GM12873 (cell line): ENCODE results near the gene CDC42BPA.

Source experiments
- CTCF ChIP-seq: IDR thresholded peaks from 2 replicates; pipeline ENCODE4 v1.5.1; 2012; ENCODE audit warnings: low read depth, mild to moderate bottlenecking, moderate library complexity, low read length, control low read depth; ENCODE audit not compliant: insufficient read depth; ENCODE audit errors: missing control alignments

CDC42BPA gene

GRCh38 chr1:227328405-227329019 is 10.2 kb upstream of the CDC42BPA start:
- no peak for TF ChIP-seq CTCF

DNA sequence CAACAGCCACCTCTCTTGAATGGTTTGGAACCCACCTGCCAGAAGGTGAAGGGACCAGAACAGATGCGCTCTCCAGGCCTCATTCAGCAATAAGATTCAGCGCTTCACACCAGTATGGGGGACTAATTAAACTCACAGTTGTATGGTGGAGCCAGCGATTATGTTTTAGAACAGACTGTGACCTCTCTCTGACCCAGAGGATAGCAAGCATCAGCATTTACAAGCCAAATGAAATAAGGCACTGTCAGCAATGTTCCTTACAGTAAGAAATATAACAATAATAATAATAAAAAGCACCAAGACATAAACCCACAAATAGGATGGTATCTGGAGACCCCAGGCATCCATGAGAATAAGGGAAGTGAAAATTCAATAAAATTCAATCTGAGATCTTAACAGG is 6.9 kb upstream of the CDC42BPA start:
- no peak for TF ChIP-seq CTCF

- TF ChIP-seq CTCF: no peak
Observed at GRCh38 chr1:227323967-227324268, 5.6 kb upstream of the CDC42BPA start.

- no peak for TF ChIP-seq CTCF
Observed at GRCh38 chr1:227323171-227323966, 5.1 kb upstream of the CDC42BPA start.

DNA sequence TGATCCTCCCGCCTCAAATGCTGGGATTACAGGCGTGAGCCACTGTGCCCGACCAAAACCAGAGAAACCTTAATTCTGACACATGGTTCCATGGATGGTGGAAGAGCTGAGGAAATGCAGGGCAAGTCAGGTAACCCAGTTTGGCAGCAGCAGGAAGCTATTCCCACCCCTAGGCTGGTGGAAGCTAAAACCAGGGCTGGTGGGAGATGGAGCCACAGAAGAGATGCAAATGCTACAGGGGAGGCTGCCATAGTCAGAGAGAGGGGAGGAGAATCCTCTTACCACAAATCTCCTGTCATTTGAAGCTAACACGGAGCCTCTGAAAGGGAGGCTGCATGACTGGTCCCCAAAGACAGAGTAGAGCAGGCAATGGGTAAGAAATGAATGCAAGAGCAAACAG is 4.1 kb upstream of the CDC42BPA start:
- no peak for TF ChIP-seq CTCF

- TF ChIP-seq CTCF: no peak
Observed at GRCh38 chr1:227321035-227321434, 2.7 kb upstream of the CDC42BPA start.

DNA sequence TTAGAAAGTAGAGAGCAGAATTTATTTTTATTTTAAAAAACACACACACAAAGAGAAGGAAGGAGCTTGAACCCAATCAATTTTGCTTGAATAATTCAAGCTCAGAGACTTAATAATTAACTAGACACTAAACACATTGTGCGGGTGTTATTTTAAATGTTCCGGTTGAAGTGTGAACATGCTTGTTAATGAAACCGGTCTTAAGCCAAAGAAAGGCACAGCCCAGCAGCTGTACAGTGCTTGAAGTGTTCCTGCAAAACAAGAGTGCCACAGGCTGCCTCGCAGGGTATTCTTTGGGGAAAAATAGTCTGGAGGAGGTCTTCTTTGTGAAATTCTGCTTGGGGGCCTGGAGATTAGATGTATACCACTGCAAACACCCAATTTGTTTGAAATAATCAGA is 2.2 kb upstream of the CDC42BPA start:
- no peak for TF ChIP-seq CTCF
